Stimulated activated CD8-positive, alpha-beta memory T cell treated with anti-CD3 and anti-CD28 coated beads, Interleukin-4, amount 100 ng/mL, for 4 hours (primary cell): Measurements from ENCODE around the gene GPR158.

ENCODE experiments used
- DNase-seq, 2 donors: peaks; one replicate each; pipeline ENCODE4 v3.0.0-alpha.2; 2020; ENCODE audit warnings: low read depth in 2 of 2, low spot score in 1 of 2

Gene GPR158

DNA sequence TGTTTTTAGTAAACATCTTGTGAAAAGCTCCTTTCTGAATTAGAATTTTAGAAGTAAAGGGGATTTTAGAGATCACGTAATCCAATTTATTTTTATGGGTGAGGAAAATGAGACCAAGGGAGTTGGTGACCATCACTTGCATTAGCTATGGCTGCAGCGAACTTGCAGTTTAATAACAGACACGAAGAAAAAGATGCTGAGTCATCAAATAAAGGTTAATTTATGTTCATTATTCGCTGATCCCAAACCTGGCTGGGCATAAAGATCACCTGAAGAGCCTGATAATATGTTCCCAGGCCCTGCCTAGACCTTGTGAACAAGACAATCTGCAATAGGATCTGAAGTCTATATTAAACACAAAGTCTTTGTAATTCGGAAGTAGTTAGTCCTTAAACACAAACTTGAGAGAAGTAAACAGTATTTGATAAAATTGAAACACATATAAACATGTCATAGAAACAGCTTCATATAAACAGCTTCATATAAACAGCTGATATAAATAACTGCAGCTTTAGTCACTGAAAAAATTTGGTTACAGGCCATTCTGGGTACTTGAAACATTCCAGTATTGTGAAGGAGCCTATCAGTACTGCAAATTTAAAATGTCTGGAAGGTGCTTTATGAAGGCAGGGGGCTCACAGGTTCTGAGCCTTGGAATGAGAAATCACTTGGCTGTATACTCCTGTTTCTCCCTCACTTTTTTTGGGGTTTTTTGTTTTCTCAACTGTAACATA is 16.5 kb downstream of the GPR158 start:
- DNase-seq, result no peak

DNA sequence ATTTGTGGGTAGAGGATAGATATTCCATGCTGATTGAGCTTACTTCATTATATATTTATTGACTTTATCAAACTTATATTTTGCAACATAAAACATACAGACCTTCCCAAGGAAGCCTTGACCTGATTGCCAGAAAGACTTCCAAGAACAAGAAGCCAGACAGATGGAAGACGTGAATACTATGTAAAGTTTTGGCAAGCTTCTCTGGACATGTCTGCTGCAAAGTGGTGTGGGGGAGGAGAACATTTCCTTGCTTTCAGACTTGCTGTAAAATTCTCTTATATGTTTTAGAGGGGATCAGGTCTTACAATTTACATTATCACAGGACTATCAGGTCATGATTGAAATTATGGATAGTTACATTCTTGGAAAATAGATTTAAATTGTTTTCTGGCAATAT is 23.4 kb downstream of the GPR158 start:
- no peak for DNase-seq

DNA sequence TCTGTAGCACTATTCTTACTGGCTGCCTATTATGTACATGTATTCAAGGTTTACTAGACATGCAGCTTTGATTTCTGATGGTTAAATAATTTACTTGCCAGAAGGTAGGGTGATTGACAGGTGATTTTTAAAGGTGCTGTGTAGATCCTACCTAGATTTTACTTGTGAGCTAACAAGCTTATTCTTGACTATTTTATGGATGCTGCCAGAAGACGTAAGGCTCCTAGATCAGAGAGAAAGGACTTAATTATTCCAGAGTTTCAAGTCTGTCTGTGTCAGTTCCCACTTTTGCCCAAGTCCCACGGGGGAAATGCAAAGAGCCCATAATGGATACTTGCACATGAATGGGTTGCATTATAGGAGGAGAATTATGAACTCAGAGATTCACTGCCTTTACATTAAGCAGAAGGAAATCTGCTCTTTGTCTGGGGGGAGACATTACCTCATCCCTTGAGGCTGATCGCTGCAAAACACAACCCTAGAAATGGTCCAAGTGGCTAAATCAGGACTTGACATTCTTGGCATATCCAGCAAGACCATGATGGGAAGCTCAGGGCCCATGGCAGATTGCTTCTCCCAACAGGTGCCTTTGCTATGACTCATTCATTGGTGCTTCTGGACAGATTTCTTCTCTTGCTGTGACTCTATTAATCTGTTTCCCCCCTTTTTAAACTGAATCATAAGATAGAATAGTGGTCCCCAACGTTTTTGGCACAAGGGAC is 32.1 kb downstream of the GPR158 start:
- DNase-seq, result no peak

DNA sequence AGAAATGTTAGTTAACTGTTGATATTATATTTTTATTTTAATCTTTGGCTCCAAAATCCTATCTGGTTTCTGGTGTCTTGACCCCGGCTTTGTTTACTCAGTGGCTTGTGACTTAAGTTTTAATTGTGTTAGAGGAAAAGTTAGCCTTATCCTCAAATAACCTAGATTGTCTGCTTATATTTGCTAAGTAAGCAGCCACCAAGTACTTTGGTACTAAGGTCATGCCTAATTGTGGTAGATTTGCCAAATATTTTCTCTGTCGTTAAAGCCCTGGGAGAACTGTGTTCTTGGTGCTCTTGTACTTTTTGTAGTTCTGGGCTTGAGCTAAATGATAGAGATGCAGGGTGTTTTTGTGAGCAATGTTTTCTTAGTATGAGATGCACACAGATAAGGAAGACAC is 34.8 kb downstream of the GPR158 start:
- no peak for DNase-seq

DNA sequence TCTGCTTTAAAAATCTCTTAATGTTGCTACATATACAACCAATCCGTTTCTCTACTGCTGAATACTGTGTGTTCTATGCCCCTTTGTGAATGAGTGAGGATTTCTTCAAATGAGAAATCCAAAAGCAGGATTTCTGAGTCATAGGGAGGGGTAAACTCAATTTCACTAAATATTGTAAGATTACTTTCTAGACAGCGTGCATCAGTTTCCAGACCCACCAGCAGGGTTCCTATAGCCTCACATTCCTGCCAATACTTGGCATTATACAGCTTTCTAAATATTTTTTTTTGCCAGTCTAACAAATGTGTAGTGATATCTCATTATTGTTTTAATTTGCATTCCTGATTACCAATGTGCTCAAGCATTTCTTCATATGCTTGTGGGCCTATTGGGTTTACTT is 35.5 kb downstream of the GPR158 start:
- DNase-seq, result no peak

DNA sequence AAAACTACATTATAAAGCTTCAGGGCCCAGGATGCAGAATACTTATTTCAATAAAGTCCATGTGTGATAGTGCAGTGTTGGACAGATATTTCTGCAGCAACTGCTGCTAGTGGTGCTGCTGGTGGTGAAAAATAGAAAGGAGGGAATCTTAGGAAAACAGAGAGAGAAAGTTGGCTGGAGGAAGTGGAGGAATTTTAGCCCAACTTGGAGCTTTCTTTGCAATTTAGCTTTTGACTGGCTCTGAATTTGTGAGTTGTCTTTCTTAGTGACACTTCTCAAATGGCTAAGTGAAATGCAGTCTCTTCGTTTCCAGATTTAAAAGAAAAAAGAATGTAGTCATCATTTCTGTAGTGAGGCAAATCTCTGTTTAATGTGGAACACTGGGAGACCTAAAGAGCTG is 45.4 kb downstream of the GPR158 start:
- DNase-seq, result no peak

DNA sequence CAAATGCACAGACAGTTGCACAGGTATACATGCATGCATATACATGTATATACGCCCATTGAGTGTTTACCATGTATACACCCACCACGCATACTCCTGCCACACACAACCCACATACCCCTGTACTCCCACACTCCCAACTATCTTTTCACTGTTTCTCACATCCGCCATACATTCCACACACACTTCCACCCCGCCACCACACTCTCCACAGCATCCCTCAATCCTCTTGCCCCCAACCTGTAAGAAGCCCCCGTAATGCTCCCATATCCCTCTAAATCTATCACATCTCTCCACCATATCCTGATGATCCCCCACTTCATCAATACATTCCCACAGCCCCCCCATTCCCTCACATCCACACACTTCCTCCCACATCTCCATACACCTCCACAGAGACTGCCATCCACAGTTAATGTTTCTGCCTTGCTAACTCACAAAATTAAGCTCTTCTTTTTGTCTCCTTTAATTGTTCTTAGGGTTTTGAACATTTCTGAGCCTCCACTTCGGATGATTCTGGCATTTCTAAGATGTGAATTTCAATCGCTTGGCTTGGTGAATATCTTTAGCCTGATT is 47.4 kb downstream of the GPR158 start:
- DNase-seq, result no peak

DNA sequence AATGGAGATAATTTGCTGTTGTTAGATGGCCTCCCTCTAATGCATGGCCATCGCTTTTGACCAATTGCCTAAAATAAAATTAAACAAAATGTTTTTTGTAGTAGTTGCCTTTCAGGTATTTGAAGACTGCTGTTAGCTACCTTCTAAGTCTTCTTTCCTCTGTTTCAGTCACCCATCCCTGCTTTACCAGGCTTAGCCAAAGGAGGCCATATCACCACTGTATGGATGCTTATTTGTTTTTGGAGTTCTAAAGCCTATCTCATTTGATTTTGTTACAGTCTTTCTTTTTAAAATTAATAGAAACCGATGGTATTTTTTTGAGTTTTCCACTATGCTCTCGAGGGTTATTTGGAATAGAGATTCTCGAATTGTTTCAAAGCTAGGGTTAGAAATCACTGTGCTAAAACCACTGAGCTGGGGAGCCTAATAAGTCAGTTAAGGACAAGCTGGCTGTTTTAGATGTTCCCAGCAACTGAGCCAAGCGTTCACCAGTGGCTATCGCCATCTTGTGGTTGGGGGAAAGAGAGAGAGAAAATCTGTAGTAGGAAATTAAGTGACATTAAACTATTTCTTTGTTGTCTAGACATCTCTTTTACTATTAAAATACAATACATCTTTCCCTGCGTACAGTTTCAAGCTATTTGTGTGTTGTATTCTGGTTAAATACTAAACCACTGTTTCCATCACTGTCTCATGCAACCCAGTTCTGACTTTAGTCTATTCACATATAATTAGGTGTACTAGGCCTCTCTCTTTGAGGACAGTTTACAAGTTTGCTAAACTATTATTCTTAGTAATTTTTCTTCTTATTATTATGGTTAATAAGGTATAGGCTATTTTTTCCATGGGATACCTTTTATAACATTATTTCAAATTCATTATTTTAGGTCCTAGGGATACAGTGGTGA is 52.2 kb downstream of the GPR158 start:
- no peak for DNase-seq

DNA sequence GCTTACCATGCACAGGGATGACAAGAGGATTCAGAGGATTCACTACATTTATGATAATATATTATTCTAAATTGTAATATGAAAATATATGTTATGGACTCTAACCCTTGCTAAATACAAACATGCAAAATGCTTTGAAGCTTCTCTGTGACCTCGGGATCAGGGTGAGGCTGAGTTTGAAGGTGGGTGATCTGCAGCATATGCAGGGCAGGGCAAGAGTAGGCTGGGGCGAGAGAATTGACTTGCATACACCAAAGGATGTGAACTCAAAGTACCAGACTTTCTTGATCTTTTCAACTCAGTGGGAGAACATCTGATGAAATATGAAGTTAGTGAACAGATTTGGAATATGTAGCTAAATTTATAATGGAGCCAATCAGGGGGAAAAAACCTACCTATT is 57.0 kb downstream of the GPR158 start:
- no peak for DNase-seq

DNA sequence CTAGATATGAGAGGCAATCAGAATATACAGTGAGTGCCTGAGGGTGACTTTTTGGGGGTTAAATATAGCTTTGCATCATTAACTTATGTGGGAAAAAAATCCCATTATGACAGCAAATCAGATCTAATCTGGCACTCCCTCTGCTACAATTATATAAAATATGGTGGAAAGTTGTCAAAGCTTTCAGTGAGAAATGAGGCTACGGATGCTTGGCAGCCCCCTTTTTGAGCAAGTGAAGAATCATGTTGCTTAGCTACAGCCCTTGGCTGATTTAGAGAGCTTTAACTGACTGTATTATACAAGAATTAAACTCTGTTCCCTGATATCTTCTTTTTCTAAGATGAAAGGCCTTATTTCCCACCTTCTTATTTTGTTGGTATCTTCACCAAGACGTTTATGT is 57.4 kb downstream of the GPR158 start:
- no peak for DNase-seq

DNA sequence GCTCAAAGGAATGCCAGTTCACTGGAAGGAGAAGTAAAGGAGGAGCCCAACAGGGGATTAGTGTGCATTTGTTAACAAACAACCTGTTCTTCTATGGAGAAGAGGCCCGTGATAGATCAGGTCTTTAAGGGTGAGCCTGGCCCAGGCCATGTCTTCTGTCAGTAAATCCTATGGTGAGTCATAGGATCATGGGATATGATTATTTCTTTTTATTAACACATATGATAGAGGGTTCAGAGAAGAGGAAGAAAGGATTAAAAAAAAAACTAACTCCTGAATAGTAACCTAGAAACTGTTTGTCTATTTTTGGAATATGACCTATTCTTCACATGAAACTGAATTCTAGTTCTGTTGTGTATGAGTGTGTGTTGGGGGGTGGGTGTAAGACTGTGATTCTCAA is 70.4 kb downstream of the GPR158 start:
- DNase-seq, result no peak

DNA sequence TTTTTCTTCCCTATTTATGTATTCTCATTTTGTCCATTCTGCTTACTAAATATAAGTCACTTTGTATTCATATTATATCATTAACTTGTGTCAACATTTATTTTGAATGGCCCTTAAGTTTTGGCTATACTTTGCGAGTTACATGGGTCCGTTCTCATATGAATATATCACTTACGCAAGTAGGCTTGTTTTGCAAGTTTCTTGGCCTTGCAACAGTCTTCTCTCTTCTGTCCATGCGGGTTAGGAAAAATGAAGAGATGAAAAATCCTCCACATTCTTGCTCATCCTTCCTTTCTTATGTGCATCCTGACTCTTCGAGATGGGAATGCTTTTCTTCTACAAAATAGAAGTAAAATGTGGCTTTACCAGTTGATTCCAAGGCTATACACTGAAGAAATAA is 82.8 kb downstream of the GPR158 start:
- DNase-seq, result no peak

DNA sequence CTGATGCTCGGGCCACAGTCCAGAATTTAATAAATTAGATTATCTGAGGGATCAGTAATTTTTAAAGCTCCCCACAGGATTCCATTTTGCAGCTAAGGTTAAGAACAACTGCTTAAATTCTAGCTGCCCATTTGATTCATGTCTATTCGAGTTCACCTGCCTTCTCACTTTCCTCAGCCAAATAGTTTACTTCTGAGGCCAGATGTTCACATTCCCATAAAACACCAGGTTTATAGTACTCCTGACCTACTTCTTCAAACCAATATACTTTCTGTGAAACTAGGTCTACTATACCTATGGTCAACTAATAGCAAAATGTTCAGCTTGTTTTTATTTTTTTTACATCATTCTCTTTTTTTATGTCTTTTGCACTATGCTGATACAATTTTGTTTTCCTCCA is 86.3 kb downstream of the GPR158 start:
- DNase-seq, result no peak

DNA sequence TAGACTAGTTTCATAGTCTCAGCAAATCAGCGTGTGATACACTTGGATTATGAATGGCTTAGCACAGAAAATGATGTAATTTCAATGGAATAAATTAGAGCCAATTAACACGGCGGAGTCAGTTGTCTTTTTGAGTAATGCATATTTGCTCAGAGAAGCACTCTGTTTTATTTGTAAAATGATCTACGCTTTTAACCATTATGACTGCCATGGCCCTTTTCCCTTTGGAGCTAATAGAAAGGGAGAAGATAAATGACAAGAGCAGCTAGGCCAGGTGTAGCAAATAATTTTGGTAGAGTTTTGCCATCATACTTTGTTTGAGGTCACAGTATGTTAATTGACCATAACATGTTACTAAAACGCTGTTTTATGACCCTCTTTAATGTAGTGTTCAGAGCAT is 86.8 kb downstream of the GPR158 start:
- no peak for DNase-seq

DNA sequence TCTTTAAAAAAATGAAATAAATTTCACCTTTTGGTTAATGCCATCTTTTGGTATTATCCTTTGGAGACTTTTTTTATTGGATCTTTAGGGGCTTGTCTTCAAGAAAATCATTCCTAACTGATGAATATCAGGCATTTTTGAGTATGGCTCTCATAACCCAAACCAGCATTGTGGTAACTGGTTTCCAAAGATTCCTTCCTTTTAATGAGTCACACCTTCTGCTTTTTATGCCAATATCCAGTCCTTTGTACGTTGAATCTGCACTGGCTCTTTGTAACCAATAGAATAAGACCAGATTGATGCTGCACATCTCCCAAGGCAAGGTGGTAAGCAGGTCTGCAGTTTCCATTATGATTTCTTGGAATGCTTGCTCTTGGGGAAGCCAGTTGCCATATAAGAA is 89.1 kb downstream of the GPR158 start:
- no peak for DNase-seq

DNA sequence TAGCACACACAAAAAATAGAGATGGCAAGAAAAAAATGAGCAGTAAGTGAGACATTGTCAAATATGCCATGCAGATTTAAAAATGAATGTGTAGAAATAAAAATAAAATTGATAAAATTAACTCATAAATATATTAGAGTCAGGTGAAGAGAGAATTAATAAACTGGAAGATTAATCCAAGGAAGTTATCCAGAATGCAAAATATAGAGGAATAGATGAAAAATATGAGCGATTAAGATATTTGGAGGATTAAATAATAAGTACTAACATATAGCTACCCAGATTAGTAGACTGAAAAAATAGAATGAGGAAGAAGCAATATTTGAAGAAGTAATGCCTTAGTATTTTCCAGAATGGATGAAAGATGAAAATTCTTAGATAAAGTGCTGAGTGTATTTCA is 103.4 kb downstream of the GPR158 start:
- no peak for DNase-seq

DNA sequence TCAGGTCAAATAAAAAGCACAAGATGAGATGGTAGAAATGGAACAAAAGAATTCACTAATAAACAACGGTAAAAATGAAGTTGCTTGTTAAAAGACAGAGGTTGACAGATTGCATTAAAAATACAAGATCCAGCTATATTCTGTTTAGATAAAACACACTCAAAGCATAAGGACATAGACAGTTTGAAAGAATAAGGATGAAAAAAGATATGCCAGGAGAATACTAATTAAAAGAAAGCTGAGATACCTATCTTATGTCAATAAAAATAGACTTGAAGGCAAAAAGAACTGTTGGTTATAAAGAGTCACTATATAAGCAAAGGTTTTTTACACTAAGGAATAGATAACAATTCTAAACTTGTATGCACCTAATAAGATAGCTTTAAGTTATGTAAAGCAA is 105.3 kb downstream of the GPR158 start:
- no peak for DNase-seq

DNA sequence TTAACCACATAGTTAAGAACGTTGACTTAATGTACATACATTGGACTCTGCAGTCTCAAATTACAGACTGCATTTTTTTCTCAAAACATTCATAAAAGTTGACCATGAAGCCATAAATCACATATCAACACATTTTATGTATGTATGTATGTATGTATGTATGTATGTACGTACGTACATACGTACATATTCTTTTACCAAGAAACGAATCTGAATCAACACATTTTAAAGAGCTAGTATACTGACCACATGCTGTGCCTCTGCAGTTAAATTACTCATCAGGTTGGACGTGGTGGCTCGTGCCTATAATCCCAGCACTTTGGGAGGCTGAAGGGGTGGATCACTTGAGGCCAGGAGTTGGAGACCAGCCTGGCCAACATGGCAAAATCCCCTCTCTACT is 105.8 kb downstream of the GPR158 start:
- no peak for DNase-seq

DNA sequence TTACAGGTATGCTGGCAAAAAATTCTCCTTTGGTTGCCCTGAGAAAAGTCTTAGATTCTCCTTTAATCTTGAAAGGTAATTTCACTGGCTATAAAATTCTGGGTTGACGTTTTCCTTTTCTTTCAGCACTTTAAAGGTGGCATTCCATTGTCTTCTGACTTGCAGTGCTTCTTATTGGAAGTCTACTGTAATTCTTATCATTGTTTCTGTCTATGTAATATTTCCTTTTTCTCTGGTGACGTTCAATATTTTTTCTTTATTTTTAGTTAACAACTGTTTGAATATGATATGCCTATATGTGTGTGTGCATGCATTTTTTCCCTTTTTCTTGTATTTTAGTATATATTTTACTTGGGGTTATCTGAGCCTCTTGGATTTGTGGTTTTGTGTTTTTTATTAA is 111.0 kb downstream of the GPR158 start:
- DNase-seq, result no peak

DNA sequence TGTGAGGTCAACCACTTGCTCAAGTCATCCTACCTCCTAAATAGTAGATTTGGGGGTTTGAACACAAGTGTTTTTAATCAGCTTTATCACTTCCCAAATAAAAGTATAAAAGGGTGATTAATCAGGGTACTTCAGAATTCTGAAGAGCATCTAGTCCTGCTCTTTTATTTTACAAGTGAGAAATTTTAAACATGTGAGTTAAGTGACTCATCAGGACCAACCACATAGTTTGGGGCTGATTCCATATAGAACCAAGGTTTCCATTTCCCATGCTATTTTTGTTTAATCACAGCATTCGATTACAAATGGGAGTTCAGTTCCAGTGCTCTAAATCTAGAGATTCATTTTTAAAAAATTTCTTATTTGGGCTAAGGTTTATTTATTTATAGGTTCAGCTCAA is 113.4 kb downstream of the GPR158 start:
- DNase-seq, result no peak

DNA sequence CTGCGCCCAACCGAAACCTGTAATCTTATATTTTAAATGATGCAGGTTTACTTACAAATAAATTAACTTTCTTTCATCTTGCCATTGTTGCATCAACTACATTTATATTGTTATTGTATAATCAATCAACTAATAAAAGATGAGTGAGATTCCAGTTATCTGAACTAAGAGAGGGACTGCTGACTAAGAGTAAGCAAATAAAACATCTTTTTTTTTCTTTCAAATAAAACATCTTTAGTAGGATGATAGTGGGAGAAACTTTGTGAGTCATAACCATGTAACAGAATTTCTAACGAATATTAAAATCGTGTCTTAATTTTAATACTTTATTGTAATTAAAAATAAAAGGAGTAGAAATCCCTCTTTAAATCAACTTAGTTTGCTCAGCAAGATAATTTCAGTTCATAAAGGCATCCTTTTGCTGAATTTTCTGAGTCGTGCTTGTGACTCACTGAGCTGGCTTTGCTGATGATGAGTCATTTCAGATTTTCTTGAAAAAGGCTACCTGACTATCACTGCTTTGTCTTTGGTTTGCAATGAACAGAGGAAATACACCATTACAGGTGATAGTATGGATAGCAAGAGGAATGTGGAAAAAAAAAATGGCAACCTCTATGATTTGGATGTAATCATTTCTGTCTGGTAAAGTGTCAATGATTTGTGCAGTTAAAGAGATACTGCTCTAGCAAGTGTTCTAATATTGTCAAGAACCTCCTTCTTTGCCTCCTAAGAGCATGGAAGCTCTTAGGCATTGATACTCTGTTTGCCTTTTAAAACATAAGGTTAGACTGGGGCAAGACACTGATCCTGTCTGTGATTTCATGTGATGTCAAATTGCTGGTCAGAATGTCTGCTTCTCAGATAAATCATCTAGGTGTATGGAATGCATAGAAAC is 119.5 kb downstream of the GPR158 start:
- DNase-seq, result no peak
